Ovary (tissue), 9 donors: ENCODE data around the gene TLNRD1. TPM values are rescaled to one million over a fixed set of nuclear protein-coding genes. Genes with fewer than 3 reads are reported as not detected.

Source experiments
- DNase-seq, 5 donors: peaks; one replicate each; pipeline ENCODE4 v3.0.0-alpha.2; 2019 to 2020
- H3K27ac ChIP-seq, 2 donors: fragments of 200-600 bp; one replicate each; pipeline versions ENCODE4 v1.5.1 to v1.8.0; 2019 to 2022
- H3K27me3 ChIP-seq: fragments of 200-600 bp; one replicate; pipeline ENCODE4 v1.8.0; 2022
- H3K36me3 ChIP-seq: fragments of 200-600 bp; sonication (generic); one replicate; pipeline ENCODE4 v1.5.1; 2019
- H3K4me1 ChIP-seq: one replicate; pipeline ENCODE4 v1.8.1; 2013; ENCODE audit warnings: mild to moderate bottlenecking, moderate library complexity; ENCODE audit not compliant: insufficient read depth
- H3K4me3 ChIP-seq: fragments of 200-600 bp; sonication (generic); one replicate; pipeline ENCODE4 v1.5.1; 2017
- H3K9me3 ChIP-seq, 2 donors: fragments of 200-600 bp in 1 of 2; sonication (generic) in 1 of 2; one replicate each; pipeline versions ENCODE4 v1.5.1 to v1.8.1; 2013 to 2019; ENCODE audit warnings: mild to moderate bottlenecking in 1 of 2, moderate library complexity in 1 of 2
- EP300 ChIP-seq: sonication (generic); formaldehyde crosslinking; IDR thresholded peaks from one replicate; pipeline ENCODE4 v1.6.1; 2017; ENCODE audit warnings: antibody characterized with exemption
- POLR2A ChIP-seq: fragments of 450-650 bp; IDR thresholded peaks from one replicate; pipeline ENCODE4 v1.6.1; 2017; ENCODE audit warnings: antibody characterized with exemption, mild to moderate bottlenecking, moderate library complexity
- WGBS, 3 donors: extraction: QIAGEN DNeasy Blood & Tissue Kit in 1 of 3; methylation state at CpG; one replicate each; pipeline versions ENCODE4 v1.1.5 to v1.1.7; 2013 to 2017; 5-methylcytosine and 5-hydroxymethylcytosine counted together
- intact Hi-C, 4 donors: fragments of 100-400 bp; cut with DNase I; formaldehyde crosslinking; loops; one replicate each; pipeline versions ENCODE4 v1.11.0 to v1.15.1; 2022 to 2023
- polyA plus RNA-seq, 2 donors: library from polyadenylated mRNA; stranded (reverse); fragments of 200-250 nt in 1 of 2; fragments of 350-450 nt in 1 of 2; fragmentation: Illumina TruSeq in 1 of 2; extraction: RNeasy Lipid Tissue Mini Kit (QIAGEN cat#74804) in 1 of 2; gene quantifications; one replicate each; pipeline ENCODE4 v1.2.3, GENCODE V29; 2013 to 2014
- total RNA-seq, 7 donors: library from RNA; depleted of rRNA in 2 of 7; stranded (reverse); fragments of >200 nt in 2 of 7; fragmentation: NEBNext Ultra II Directional in 3 of 7; extraction: Animal tissue kit (Norgen Biotek cat#: 25700) in 3 of 7; gene quantifications; one replicate each; pipeline versions ENCODE4 v1.1.0 to v1.2.4, GENCODE V29; 2016 to 2023
- TF ChIP-seq, protein P1 (sequence below), 3 donors: fragments of 450-650 bp in 2 of 3; fragments of 200-600 bp in 1 of 3; IDR thresholded peaks; one replicate each; pipeline versions ENCODE4 v1.5.1 to v1.8.0; 2016 to 2022; ENCODE audit warnings: antibody characterized with exemption in 3 of 3, mild to moderate bottlenecking in 1 of 3
- donor health status: DM: no; HTN: no; CAD: no; lungs with moderate emphysema.
- donor health status: DM: no; HTN: no; CAD: no.
- donor health status: Bipolar disorder and iron deficiency.
- donor health status: DM: yes; HTN: yes; CAD: no.
- donor health status: DM: no; HTN: no; CAD: no.
- donor health status: DM: yes; HTN: yes; CAD: no.

TLNRD1 gene
- total and polyA plus RNA-seq, 9 donors: 4.2 to 15.2 (median 10.3) TPM

DNA sequence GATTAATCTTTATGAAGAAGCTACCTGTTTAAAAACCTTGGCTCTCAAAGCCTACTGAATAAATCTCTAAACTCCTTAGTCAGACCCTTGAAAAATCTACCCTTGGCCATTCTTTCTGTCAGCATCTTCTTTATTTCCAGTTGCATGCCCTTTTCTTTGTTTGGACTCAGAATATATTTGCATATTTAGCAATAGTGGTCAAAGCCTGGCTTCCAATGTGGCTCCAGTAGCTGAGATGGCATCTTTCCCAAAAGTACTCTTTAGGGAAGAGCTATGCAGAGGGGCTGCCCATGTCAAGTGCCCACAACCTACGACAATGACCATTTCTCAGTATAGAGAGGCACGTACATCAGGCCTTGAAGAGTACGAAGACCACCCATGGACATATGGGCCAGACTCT, 47.2 kb downstream of the TLNRD1 start:
- H3K36me3 ChIP-seq: no peaks in the 10 kb centered on the region
- intact Hi-C loops: no loop called here
- WGBS, 3 donors: 96 to 98% (median 96%) methylated on average over 3 of the region's 3 CpGs

DNA sequence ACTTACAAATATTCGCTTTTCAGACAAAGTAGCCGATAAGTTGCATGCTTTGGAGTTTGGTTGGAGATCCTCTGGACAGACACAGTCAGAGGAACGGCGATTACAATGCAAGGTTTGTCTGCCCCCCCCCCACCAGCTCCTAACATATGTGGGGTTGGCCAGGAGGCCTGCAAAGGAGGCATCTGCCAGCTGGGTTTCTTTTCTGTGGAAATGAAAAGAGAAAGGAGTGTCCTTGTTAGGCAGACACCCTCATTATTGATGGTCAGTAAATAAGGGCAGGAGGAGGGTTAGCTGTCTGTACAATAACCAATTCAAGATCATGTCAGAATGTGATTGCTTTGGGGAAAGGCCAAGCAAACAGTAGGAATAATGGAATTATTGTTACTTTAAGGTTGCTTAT, 49.1 kb downstream of the TLNRD1 start:
- DNase-seq: no peak
- TF ChIP-seq, protein P1, sequence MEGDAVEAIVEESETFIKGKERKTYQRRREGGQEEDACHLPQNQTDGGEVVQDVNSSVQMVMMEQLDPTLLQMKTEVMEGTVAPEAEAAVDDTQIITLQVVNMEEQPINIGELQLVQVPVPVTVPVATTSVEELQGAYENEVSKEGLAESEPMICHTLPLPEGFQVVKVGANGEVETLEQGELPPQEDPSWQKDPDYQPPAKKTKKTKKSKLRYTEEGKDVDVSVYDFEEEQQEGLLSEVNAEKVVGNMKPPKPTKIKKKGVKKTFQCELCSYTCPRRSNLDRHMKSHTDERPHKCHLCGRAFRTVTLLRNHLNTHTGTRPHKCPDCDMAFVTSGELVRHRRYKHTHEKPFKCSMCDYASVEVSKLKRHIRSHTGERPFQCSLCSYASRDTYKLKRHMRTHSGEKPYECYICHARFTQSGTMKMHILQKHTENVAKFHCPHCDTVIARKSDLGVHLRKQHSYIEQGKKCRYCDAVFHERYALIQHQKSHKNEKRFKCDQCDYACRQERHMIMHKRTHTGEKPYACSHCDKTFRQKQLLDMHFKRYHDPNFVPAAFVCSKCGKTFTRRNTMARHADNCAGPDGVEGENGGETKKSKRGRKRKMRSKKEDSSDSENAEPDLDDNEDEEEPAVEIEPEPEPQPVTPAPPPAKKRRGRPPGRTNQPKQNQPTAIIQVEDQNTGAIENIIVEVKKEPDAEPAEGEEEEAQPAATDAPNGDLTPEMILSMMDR (IDR thresholded peaks at IDR 0.05): no peak
- no peak for TF ChIP-seq EP300
- TF ChIP-seq POLR2A: no peak
- Histone ChIP-seq H3K9me3 (no peaks in the 10 kb centered on the region), H3K4me3 (no peak overlapping the region), H3K27me3 (no peaks in the 10 kb centered on the region), H3K27ac (no peak overlapping the region), H3K36me3 (no peaks in the 10 kb centered on the region), H3K4me1 (no peaks in the 10 kb centered on the region)
- intact Hi-C loops: no loop called here
- WGBS, 3 donors: 63 to 77% (median 72%) methylated on average over 4 of the region's 4 CpGs

More for the DNA sequence above, 47.2 kb downstream of the TLNRD1 start:
- TF ChIP-seq POLR2A: no peak
- TF ChIP-seq, protein P1 (IDR thresholded peaks at IDR 0.05): no peak
- no peak for TF ChIP-seq EP300
- Histone ChIP-seq H3K9me3 (no peaks in the 10 kb centered on the region), H3K27ac (no peak overlapping the region), H3K4me1 (no peaks in the 10 kb centered on the region), H3K4me3 (no peak overlapping the region), H3K27me3 (no peaks in the 10 kb centered on the region)
- no peak for DNase-seq

DNA sequence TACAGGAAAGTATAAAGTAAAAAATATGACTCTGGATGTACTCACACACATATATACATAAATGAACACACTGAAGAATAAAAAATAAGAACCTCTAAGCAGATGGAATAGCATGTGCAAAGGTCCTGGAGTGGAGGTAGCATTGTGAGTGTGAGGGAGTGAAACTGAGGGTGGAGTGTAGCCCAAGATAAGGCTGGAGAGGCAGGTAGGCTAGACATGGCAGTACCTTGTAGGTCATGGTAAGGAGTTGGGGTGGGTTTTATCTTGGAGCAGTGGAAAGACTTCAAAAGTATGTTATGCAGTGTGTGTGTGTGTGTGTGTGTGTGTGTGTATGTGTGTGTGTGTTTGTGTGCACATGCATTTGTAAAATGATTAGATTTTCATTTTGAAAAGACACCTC, 49.5 kb downstream of the TLNRD1 start:
- H3K27me3 ChIP-seq: no peaks in the 10 kb centered on the region
- no peak for TF ChIP-seq EP300
- no peak for TF ChIP-seq POLR2A
- TF ChIP-seq, protein P1 (IDR thresholded peaks at IDR 0.05): no peak
- no peak for DNase-seq
- no peaks in the 10 kb centered on the region for H3K9me3 ChIP-seq
- no peaks in the 10 kb centered on the region for H3K36me3 ChIP-seq
- no peak overlapping the region for H3K4me3 ChIP-seq
- no peak overlapping the region for H3K27ac ChIP-seq
- no peaks in the 10 kb centered on the region for H3K4me1 ChIP-seq
- intact Hi-C loops: no loop called here

DNA sequence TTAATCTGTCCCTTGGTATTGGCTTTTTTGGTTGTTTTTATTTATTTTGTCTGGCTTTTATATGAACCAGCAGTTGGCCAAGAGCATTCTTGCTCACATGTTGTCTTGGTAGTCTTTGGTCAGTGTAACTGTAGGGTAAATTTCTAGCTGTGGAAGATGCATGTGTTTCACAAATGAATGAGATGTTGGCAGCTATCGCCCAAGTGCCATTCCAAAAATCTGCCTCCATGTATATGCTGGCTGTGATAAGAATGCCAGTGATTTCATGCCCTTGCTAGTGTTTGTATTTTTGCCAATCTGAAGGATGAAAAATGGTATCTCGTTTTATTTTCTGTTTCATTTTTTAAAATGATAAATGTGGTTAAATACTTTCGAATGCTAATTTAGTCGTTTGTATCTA, 50.1 kb downstream of the TLNRD1 start:
- Histone ChIP-seq H3K27me3 (no peaks in the 10 kb centered on the region), H3K4me1 (no peaks in the 10 kb centered on the region), H3K36me3 (no peaks in the 10 kb centered on the region), H3K27ac (no peak overlapping the region), H3K4me3 (no peak overlapping the region), H3K9me3 (no peaks in the 10 kb centered on the region)
- 51 to 60% (median 55%) methylated on average over 4 of the region's 4 CpGs for WGBS, 3 donors
- intact Hi-C loops: no loop called here
- no peak for DNase-seq
- TF ChIP-seq, protein P1 (IDR thresholded peaks at IDR 0.05): no peak

DNA sequence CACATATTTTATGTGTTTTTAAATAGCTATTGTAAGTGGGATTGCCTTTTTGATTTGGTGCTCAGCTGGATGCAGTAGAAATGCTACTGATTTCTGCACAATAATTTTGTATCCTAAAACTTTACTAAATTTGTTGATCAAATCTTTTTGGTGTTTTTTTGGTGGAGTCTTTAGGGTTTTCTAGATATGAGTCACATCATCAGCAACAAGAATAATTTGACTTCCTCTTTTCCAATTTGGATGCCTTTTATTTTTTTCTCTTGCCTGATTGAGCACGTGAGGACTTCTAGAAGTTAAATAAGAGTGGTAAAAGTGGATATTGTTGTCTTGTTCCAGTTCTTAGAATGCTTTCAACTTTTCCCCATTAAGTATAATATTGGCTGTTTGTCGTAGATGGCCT, 51.3 kb downstream of the TLNRD1 start:
- Histone ChIP-seq H3K36me3 (no peaks in the 10 kb centered on the region), H3K27ac (no peak overlapping the region), H3K27me3 (no peaks in the 10 kb centered on the region), H3K4me1 (no peaks in the 10 kb centered on the region), H3K4me3 (no peak overlapping the region), H3K9me3 (no peaks in the 10 kb centered on the region)
- 75 to 81% (median 75%) methylated on average over 2 of the region's 2 CpGs for WGBS, 3 donors
- intact Hi-C loops: no loop called here
- TF ChIP-seq POLR2A: no peak
- TF ChIP-seq, protein P1 (IDR thresholded peaks at IDR 0.05): no peak
- no peak for TF ChIP-seq EP300
- no peak for DNase-seq
